GM21723 (cell line): ENCODE measurements around the gene GHITM.
"Not testable (repeated sequence)": the region's sequence is repeated elsewhere in the genome, so short reads cannot be mapped to it uniquely, and the experiment has no call there.

ENCODE experiments used
- ATAC-seq: cut with Tn5 transposase; IDR thresholded peaks from one replicate; pipeline ENCODE4 v1.9.1; 2021; ENCODE audit warnings: mild to moderate bottlenecking, moderate library complexity; ENCODE audit not compliant: unreplicated experiment

The GHITM gene

GRCh38 chr10:84175436-84175835, 36.1 kb downstream of the GHITM start:
- ATAC-seq, result no peak

- no peak for ATAC-seq
These were observed 37.0 kb downstream of the GHITM start for GRCh38 chr10:84176351-84176750.

- ATAC-seq, result no peak
These were observed 37.6 kb downstream of the GHITM start for GRCh38 chr10:84176836-84177474.

- ATAC-seq, result peak; percentile 48
These were observed 38.3 kb downstream of the GHITM start for GRCh38 chr10:84177541-84178141.

GRCh38 chr10:84178160-84178609, 38.9 kb downstream of the GHITM start:
- no peak for ATAC-seq

GRCh38 chr10:84179059-84179710, 39.9 kb downstream of the GHITM start:
- ATAC-seq, result peak; percentile 92

GRCh38 chr10:84180386-84180785, 41.1 kb downstream of the GHITM start:
- ATAC-seq, result not testable (repeated sequence)

- ATAC-seq, result no peak
These were observed 42.3 kb downstream of the GHITM start for GRCh38 chr10:84181631-84182030.

GRCh38 chr10:84184517-84184916, 45.2 kb downstream of the GHITM start:
- no peak for ATAC-seq

GRCh38 chr10:84185526-84186175, 46.3 kb downstream of the GHITM start:
- no peak for ATAC-seq

- no peak for ATAC-seq
These were observed 49.5 kb downstream of the GHITM start for GRCh38 chr10:84188815-84189214.

- ATAC-seq, result no peak
These were observed 51.3 kb downstream of the GHITM start for GRCh38 chr10:84190621-84191020.

- no peak for ATAC-seq
These were observed 51.8 kb downstream of the GHITM start for GRCh38 chr10:84191106-84191505.

- ATAC-seq, result no peak
These were observed 54.0 kb downstream of the GHITM start for GRCh38 chr10:84193327-84193726.

GRCh38 chr10:84193846-84194423, 54.6 kb downstream of the GHITM start:
- peak; percentile 23 for ATAC-seq

- peak; percentile 87 for ATAC-seq
These were observed 55.2 kb downstream of the GHITM start, which contains the start of gene CDHR1 for GRCh38 chr10:84194424-84195043. Gene CDHR1 (plus strand): TSS chr10:84194537. CDS start chr10:84194761, 224 bp downstream.

- no peak for ATAC-seq
These were observed 55.9 kb downstream of the GHITM start for GRCh38 chr10:84195044-84195830.

- no peak for ATAC-seq
These were observed 56.8 kb downstream of the GHITM start for GRCh38 chr10:84196083-84196482.

- no peak for ATAC-seq
These were observed 57.6 kb downstream of the GHITM start for GRCh38 chr10:84196941-84197340.

GRCh38 chr10:84197643-84198042, 58.3 kb downstream of the GHITM start:
- no peak for ATAC-seq
